GM19324 (cell line): ENCODE measurements around the gene CREBZF.
A peak's percentile ranks its signal among the peaks of the same experiment; 100 is the strongest.
"Not testable (repeated sequence)": the region's sequence is repeated elsewhere in the genome, so short reads cannot be mapped to it uniquely, and the experiment has no call there.

Experiments
- ATAC-seq: cut with Tn5 transposase; IDR thresholded peaks from one replicate; pipeline ENCODE4 v1.9.1; 2021; ENCODE audit warnings: mild to moderate bottlenecking, moderate library complexity; ENCODE audit not compliant: unreplicated experiment, low FRiP score

The CREBZF gene

GRCh38 chr11:85672105-85672902, 7.4 kb upstream of the CREBZF start:
- ATAC-seq: no peak

- not testable (repeated sequence) for ATAC-seq
Measured at GRCh38 chr11:85670949-85671663, 6.2 kb upstream of the CREBZF start.

GRCh38 chr11:85668157-85668556, 3.2 kb upstream of the CREBZF start:
- ATAC-seq: no peak

GRCh38 chr11:85666687-85667086, 1.8 kb upstream of the CREBZF start:
- no peak for ATAC-seq

GRCh38 chr11:85665733-85666132, 804 bp upstream of the CREBZF start:
- ATAC-seq: no peak

GRCh38 chr11:85663753-85664614, 945 bp downstream of the CREBZF start:
- ATAC-seq: peak; percentile 68

GRCh38 chr11:85663080-85663752, 1.7 kb downstream of the CREBZF start:
- ATAC-seq: no peak

GRCh38 chr11:85661972-85662664, 2.8 kb downstream of the CREBZF start:
- no peak for ATAC-seq

GRCh38 chr11:85658180-85658579, 6.7 kb downstream of the CREBZF start:
- ATAC-seq: no peak

- ATAC-seq: no peak
Measured at GRCh38 chr11:85656777-85657176, 8.2 kb downstream of the CREBZF start.

- not testable (repeated sequence) for ATAC-seq
Measured at GRCh38 chr11:85654343-85654742, 10.6 kb downstream of the CREBZF start.

- no peak for ATAC-seq
Measured at GRCh38 chr11:85652786-85653447, 12.0 kb downstream of the CREBZF start.

- no peak for ATAC-seq
Measured at GRCh38 chr11:85651118-85651517, 13.8 kb downstream of the CREBZF start.

GRCh38 chr11:85647604-85648299, 17.2 kb downstream of the CREBZF start, which contains the start of gene TMEM126A:
TMEM126A (plus strand) TSS chr11:85647967; CDS start chr11:85650256, 2,289 bp downstream.
- peak; percentile 100 for ATAC-seq

- no peak for ATAC-seq
Measured at GRCh38 chr11:85647078-85647477, 17.9 kb downstream of the CREBZF start.

- ATAC-seq: no peak
Measured at GRCh38 chr11:85643191-85643614, 21.7 kb downstream of the CREBZF start.

GRCh38 chr11:85634747-85635146, 30.2 kb downstream of the CREBZF start:
- no peak for ATAC-seq

GRCh38 chr11:85628771-85629341, 36.1 kb downstream of the CREBZF start:
- peak; percentile 8 for ATAC-seq
